HepG2 (cell line): ENCODE results near the gene XCL2. TPM values are rescaled to one million over a fixed set of nuclear protein-coding genes. Genes with fewer than 3 reads are reported as not detected.

ENCODE experiments used
- ATAC-seq: fragments of 200-7000 bp; cut with Tn5 transposase; 3 replicates; pipeline ENCODE4 v1.9.1; 2020; ENCODE audit warnings: mild to moderate bottlenecking, moderate library complexity
- BruUV-seq: library from RNA; stranded (reverse); fragments of 400-500 nt; replicated peaks from 2 replicates; lab custom pipeline; 2021; lab: Mats Ljungman, UMichigan
- CTCF ChIA-PET: fragments of 300-600 bp; formaldehyde crosslinking; extraction: SDS; loops from one replicate; lab custom pipeline; 2021; ENCODE audit warnings: low total read pairs, inconsistent platforms, low intra/inter-chr PET ratio; lab: Yijun Ruan, JAX
- POLR2A ChIA-PET: fragments of 350-600 bp; sonication (Branson Sonifier 250); formaldehyde crosslinking; loops from one replicate; lab custom pipeline; 2020; ENCODE audit warnings: antibody characterized with exemption, inconsistent platforms; lab: Yijun Ruan, JAX
- DNase-seq: peaks from one replicate; pipeline ENCODE4 v3.0.0-alpha.2; 2015; ENCODE audit warnings: low spot score
- FAIRE-seq: peaks from 3 replicates; lab custom pipeline; 2011; peaks lifted over from hg19 to GRCh38; lab: Jason Lieb, UNC
- H2AFZ ChIP-seq: one replicate; pipeline ENCODE4 v1.6.1; 2011; ENCODE audit warnings: low read length, inconsistent platforms
- H3K27ac ChIP-seq: fragments of 300-600 bp; 3 replicates; pipeline ENCODE4 v1.8.0; 2011; ENCODE audit warnings: mixed run types, mild to moderate bottlenecking, mixed read lengths, low read length, inconsistent platforms; ENCODE audit not compliant: insufficient read depth; ENCODE audit errors: extremely low read length
- H3K27me3 ChIP-seq, 2 experiments: fragments of 200-600 bp in 1 of 2; 2 replicates in 1 of 2; 3 replicates in 1 of 2; pipeline versions ENCODE4 v1.6.0 to v1.8.0; 2011; ENCODE audit warnings: low read length in 2 of 2, mild to moderate bottlenecking in 2 of 2, moderate library complexity in 2 of 2, inconsistent platforms in 1 of 2; ENCODE audit not compliant: insufficient read depth in 2 of 2, control insufficient read depth in 1 of 2
- H3K36me3 ChIP-seq, 2 experiments: fragments of 200-600 bp in 1 of 2; replicated peaks in 1 of 2; 2 replicates in 1 of 2; 3 replicates in 1 of 2; pipeline versions ENCODE4 v1.5.1 to v1.8.0; 2011; ENCODE audit warnings: low read length in 2 of 2, inconsistent platforms in 1 of 2; ENCODE audit not compliant: insufficient read depth in 2 of 2, control insufficient read depth in 1 of 2
- H3K4me1 ChIP-seq: 2 replicates; pipeline ENCODE4 v1.5.1; 2012; ENCODE audit warnings: low read length, inconsistent platforms; ENCODE audit not compliant: insufficient read depth
- H3K4me2 ChIP-seq: 2 replicates; pipeline ENCODE4 v1.6.0; 2011; ENCODE audit warnings: low read depth, low read length, inconsistent platforms
- H3K4me3 ChIP-seq, 3 experiments: fragments of 200-600 bp in 1 of 3; sonication (generic), shearing (Covaris generic) in 1 of 3; replicated peaks in 1 of 3; 2 replicates each; pipeline ENCODE4 v1.5.1; 2011 to 2016; ENCODE audit warnings: low read length in 3 of 3, inconsistent platforms in 2 of 3, low read depth in 2 of 3, mild to moderate bottlenecking in 2 of 3, control low read depth in 1 of 3, mixed read lengths in 1 of 3; ENCODE audit not compliant: insufficient read depth in 1 of 3
- H3K79me2 ChIP-seq: one replicate; pipeline ENCODE4 v1.6.1; 2011; ENCODE audit warnings: low read length, inconsistent platforms; ENCODE audit not compliant: insufficient read depth
- H3K9ac ChIP-seq: 2 replicates; pipeline ENCODE4 v1.6.0; 2011; ENCODE audit warnings: mild to moderate bottlenecking, low read depth, low read length, inconsistent platforms; ENCODE audit not compliant: insufficient read depth
- H3K9me3 ChIP-seq: 2 replicates; pipeline ENCODE4 v1.5.1; 2012; ENCODE audit warnings: mild to moderate bottlenecking, low read length
- H4K20me1 ChIP-seq: 2 replicates; pipeline ENCODE4 v1.6.0; 2011; ENCODE audit warnings: inconsistent platforms, mild to moderate bottlenecking, low read length, moderate library complexity; ENCODE audit not compliant: insufficient read depth
- AGO1 ChIP-seq: fragments of 200-400 bp; formaldehyde crosslinking; IDR thresholded peaks from 2 replicates; pipeline ENCODE4 v1.6.1; 2017; ENCODE audit warnings: mild to moderate bottlenecking, low read depth, low read length, moderate library complexity; ENCODE audit not compliant: poor library complexity, severe bottlenecking
- GPN1 ChIP-seq: sonication (generic); formaldehyde crosslinking; IDR thresholded peaks from 2 replicates; pipeline ENCODE4 v1.5.1; 2020; ENCODE audit warnings: missing genetic modification reagents, borderline replicate concordance
- KAT8 ChIP-seq: IDR thresholded peaks from 2 replicates; pipeline ENCODE4 v1.6.1; 2016; ENCODE audit warnings: missing genetic modification reagents, missing compliant biosample characterization
- RFX5 ChIP-seq: IDR thresholded peaks from 2 replicates; pipeline ENCODE4 v1.6.1; 2011; ENCODE audit warnings: low read depth, low read length, improper control_type of control experiment
- SATB2 ChIP-seq: sonication (generic); formaldehyde crosslinking; IDR thresholded peaks from 2 replicates; pipeline ENCODE4 v1.5.0; 2020; ENCODE audit warnings: missing genetic modification reagents
- TRIM24 ChIP-seq: sonication (generic); formaldehyde crosslinking; IDR thresholded peaks from 2 replicates; pipeline ENCODE4 v1.8.0; 2022; ENCODE audit warnings: mild to moderate bottlenecking, missing genetic modification reagents
- ZNF253 ChIP-seq: sonication (generic); formaldehyde crosslinking; IDR thresholded peaks from 2 replicates; pipeline ENCODE4 v1.8.0; 2022; ENCODE audit warnings: mild to moderate bottlenecking, missing genetic modification reagents, borderline replicate concordance
- ZNF3 ChIP-seq: IDR thresholded peaks from 2 replicates; pipeline ENCODE4 v1.7.0; 2017; ENCODE audit warnings: inconsistent platforms
- ZNF660 ChIP-seq: sonication (generic); formaldehyde crosslinking; IDR thresholded peaks from 2 replicates; pipeline ENCODE4 v1.5.1; 2020; ENCODE audit warnings: mild to moderate bottlenecking, low read depth, missing genetic modification reagents, borderline replicate concordance
- ZNF766 ChIP-seq: sonication (generic); formaldehyde crosslinking; IDR thresholded peaks from 2 replicates; pipeline ENCODE4 v1.5.0; 2020; ENCODE audit warnings: missing genetic modification reagents, borderline replicate concordance
- ZSCAN22 ChIP-seq: sonication (generic); formaldehyde crosslinking; IDR thresholded peaks from 2 replicates; pipeline ENCODE4 v1.4.0; 2020; ENCODE audit warnings: mild to moderate bottlenecking, missing genetic modification reagents
- WGBS: methylation state at CpG from one replicate; pipeline ENCODE4 v1.1.6; 2017; ENCODE audit warnings: low lambda C conversion rate; 5-methylcytosine and 5-hydroxymethylcytosine counted together
- in situ Hi-C: cut with HindIII; loops from 2 replicates; pipeline ENCODE4 v1.10.0; 2017; ENCODE audit warnings: low pct_unique_long_range_greater_than_20kb; ENCODE audit not compliant: extremely low pct_ligation_motif_present
- intact Hi-C: fragments of 100-400 bp; cut with micrococcal nuclease; formaldehyde crosslinking; loops from one replicate; pipeline ENCODE4 v1.10.0; 2022; ENCODE audit not compliant: unreplicated experiment
- polyA plus RNA-seq, 8 experiments: library from polyadenylated mRNA; depleted of rRNA in 3 of 8; stranded (reverse) in 7 of 8; unstranded in 1 of 8; fragments of >200 nt; fragmentation: Illumina TruSeq in 4 of 8; extraction: Trizol in 4 of 8; gene quantifications; 2 replicates each; pipeline versions ENCODE4 v1.2.1 to v1.2.3, GENCODE V29; 2011 to 2016; ENCODE audit warnings: low read depth in 4 of 8, missing spikeins in 1 of 8, mixed read lengths in 1 of 8; ENCODE audit not compliant: insufficient read depth in 1 of 8
- total RNA-seq, 5 experiments: library from RNA; depleted of rRNA; stranded (reverse); fragments of >200 nt; fragmentation: Illumina TruSeq; extraction: Trizol; gene quantifications; 2 replicates each; pipeline ENCODE4 v1.2.3, GENCODE V29; 2016; ENCODE audit warnings: low read depth in 1 of 5
- TF ChIP-seq, protein P1 (sequence below): sonication (generic); formaldehyde crosslinking; IDR thresholded peaks from 2 replicates; pipeline ENCODE4 v1.4.0; 2020; ENCODE audit warnings: mild to moderate bottlenecking, missing genetic modification reagents

The XCL2 gene
- total and polyA plus RNA-seq, 2 of the 13 experiments (the other 11 are each of a cell fraction or from before 2014, with no cell fraction given) = 0.50 TPM; not detected in 1

DNA sequence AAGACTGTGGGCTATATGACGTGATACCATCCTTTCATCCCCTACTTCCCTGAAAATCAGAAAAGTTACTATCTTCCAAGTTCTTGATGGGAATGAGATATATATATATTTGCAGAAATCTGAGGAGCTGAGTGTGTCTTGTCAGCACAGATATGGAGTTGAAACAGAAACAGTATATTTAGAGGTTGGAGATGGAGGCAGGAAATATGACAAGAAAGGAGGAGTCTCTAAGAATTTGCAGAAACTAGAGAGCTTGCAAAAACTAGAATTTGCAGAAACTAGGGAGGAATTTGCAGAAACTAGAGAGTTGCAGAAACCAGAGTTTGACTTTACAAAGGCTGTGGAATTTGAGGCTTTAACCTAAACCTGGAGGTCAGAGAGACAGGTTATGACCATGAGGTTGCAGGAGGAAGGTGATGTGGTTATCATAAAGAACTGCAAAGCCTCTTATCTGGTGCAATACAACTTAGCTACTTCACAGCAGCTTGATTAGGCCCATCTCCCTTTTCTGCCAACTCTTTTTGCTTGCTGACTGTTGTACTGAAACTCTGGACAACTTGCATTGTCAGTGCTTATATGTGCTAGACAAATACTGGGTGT, 22.3 kb downstream of the XCL2 start:
- no peak overlapping the region for H3K4me3 ChIP-seq
- in situ Hi-C loops (no loop called here), intact Hi-C loops (no loop called here)
- no peak for FAIRE-seq
- no peak for ATAC-seq
- WGBS = 97% methylated on average over 1 of the region's 1 CpG
- H3K4me1 ChIP-seq = no peaks in the 10 kb centered on the region
- H3K79me2 ChIP-seq = no peaks in the 10 kb centered on the region
- no peaks in the 10 kb centered on the region for H4K20me1 ChIP-seq
- no peak for DNase-seq
- BruUV-seq = no TSS peak
- no peak overlapping the region for H3K9ac ChIP-seq
- no peak overlapping the region for H2AFZ ChIP-seq
- ChIA-PET CTCF (no interaction called here), POLR2A (no interaction called here)
- H3K36me3 ChIP-seq = no peaks in the 10 kb centered on the region; a peak in 1 of 5 replicates
- no peak overlapping the region for H3K27ac ChIP-seq
- H3K4me2 ChIP-seq = no peak overlapping the region
- TF ChIP-seq ZNF3 (CRISPR knock-in tag) (no peak), KAT8 (no peak), ZSCAN22 (CRISPR knock-in tag) (no peak), ZNF766 (CRISPR knock-in tag) (no peak), GPN1 (CRISPR knock-in tag) (no peak), AGO1 (no peak)
- H3K9me3 ChIP-seq = peaks cover 8% of the 10 kb centered on the region
- no peaks in the 10 kb centered on the region for H3K27me3 ChIP-seq

DNA sequence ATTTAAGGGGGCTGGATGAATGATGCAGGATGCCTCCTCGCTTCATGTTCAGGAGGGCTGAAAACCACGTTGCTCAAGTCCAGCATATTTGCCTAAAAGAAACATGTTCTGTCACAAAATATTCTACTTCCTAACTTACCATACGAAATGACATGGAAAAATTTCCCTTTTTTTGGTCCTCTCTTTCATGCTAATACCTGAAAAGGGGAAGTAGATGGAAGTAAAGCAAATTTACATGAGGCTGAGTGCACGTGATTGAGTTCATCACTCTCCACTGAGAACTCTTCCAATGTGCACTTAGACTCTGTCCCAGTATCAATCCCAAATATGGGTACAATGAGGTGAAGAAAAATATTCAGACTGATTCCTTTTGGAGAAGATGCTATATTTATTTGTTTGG, 23.0 kb downstream of the XCL2 start:
- Histone ChIP-seq H2AFZ (no peak overlapping the region), H4K20me1 (no peaks in the 10 kb centered on the region), H3K4me1 (no peaks in the 10 kb centered on the region), H3K79me2 (no peaks in the 10 kb centered on the region), H3K4me2 (no peak overlapping the region), H3K9me3 (peaks cover 8% of the 10 kb centered on the region), H3K9ac (no peak overlapping the region), H3K36me3 (no peaks in the 10 kb centered on the region; a peak in 1 of 5 replicates), H3K4me3 (no peak overlapping the region), H3K27ac (no peak overlapping the region), H3K27me3 (no peaks in the 10 kb centered on the region)
- POLR2A ChIA-PET = no interaction called here
- intact Hi-C loops = no loop called here
- no peak for FAIRE-seq
- CTCF ChIA-PET = no interaction called here
- in situ Hi-C loops = no loop called here
- ATAC-seq = no peak
- no TSS peak for BruUV-seq
- TF ChIP-seq, protein P1, sequence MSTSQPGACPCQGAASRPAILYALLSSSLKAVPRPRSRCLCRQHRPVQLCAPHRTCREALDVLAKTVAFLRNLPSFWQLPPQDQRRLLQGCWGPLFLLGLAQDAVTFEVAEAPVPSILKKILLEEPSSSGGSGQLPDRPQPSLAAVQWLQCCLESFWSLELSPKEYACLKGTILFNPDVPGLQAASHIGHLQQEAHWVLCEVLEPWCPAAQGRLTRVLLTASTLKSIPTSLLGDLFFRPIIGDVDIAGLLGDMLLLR (CRISPR knock-in tag) = no peak
- no peak for TF ChIP-seq TRIM24 (CRISPR knock-in tag)
- TF ChIP-seq ZNF253 (CRISPR knock-in tag) = no peak
- TF ChIP-seq SATB2 (CRISPR knock-in tag) = no peak
- TF ChIP-seq ZNF660 (CRISPR knock-in tag) = no peak
- TF ChIP-seq RFX5 = no peak
- WGBS = 95% methylated on average over 4 of the region's 4 CpGs
- no peak for DNase-seq
